C4-2B (cell line): ENCODE results near the gene ATAD2B.

Experiments used
- H3K27ac ChIP-seq: fragments of 450-650 bp; 2 replicates; pipeline ENCODE4 v1.5.1; 2017
- ZFX ChIP-seq: fragments of 450-650 bp; IDR thresholded peaks from 2 replicates; pipeline ENCODE4 v1.6.1; 2017
- TF ChIP-seq, protein P1 (sequence below): fragments of 450-650 bp; conservative IDR thresholded peaks from 2 replicates; pipeline ENCODE4 v1.5.1; 2017; ENCODE audit warnings: mild to moderate bottlenecking

Gene ATAD2B

GRCh38 chr2:23826771-23827170 is 100.2 kb downstream of the ATAD2B start:
- TF ChIP-seq ZFX: no peak
- TF ChIP-seq, protein P1, sequence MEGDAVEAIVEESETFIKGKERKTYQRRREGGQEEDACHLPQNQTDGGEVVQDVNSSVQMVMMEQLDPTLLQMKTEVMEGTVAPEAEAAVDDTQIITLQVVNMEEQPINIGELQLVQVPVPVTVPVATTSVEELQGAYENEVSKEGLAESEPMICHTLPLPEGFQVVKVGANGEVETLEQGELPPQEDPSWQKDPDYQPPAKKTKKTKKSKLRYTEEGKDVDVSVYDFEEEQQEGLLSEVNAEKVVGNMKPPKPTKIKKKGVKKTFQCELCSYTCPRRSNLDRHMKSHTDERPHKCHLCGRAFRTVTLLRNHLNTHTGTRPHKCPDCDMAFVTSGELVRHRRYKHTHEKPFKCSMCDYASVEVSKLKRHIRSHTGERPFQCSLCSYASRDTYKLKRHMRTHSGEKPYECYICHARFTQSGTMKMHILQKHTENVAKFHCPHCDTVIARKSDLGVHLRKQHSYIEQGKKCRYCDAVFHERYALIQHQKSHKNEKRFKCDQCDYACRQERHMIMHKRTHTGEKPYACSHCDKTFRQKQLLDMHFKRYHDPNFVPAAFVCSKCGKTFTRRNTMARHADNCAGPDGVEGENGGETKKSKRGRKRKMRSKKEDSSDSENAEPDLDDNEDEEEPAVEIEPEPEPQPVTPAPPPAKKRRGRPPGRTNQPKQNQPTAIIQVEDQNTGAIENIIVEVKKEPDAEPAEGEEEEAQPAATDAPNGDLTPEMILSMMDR: no peak
- no peak overlapping the region for H3K27ac ChIP-seq

GRCh38 chr2:23826040-23826439 is 100.9 kb downstream of the ATAD2B start:
- TF ChIP-seq, protein P1: no peak
- no peak for TF ChIP-seq ZFX
- no peak overlapping the region for H3K27ac ChIP-seq

DNA sequence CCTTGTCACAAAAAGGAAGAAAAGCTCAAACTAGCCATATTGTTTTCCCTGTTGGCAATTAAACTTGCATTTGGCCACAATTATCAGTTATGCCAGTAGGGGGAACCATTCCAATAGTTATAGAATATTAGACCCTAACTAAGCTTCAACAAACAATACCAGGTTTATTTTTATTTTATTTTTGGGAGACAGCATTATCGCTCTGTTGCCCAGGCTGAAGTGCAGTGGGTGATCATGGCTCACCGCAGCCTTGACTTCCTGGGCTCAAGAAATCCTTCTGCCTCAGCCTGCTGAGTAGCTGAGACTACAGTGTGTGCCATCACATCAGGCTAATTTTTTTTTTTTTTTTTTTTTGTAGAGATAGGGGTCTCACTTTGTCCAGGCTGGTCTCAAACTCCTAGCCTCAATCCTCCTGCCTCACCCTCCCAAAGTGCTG is 102.1 kb downstream of the ATAD2B start:
- no peak overlapping the region for H3K27ac ChIP-seq
- TF ChIP-seq ZFX: no peak
- TF ChIP-seq, protein P1: peak; percentile 81

DNA sequence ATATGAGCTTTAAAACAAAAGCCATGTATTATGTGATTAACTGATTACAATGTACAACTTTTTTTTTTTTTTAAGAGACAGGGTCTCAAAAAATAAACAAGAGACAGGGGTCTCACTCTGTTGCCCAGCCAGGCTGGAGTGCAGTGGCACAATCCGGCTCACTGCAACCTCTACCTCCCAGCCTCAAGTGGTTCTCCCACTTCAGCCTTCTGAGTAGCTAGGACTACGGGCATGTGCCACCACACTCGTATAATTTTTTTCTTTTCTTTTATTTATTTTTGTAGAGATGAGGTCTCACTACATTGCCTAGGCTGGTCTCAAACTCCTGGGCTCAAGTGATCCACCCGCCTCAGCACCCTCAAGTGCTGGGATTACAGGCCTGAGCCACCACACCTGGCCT is 103.1 kb downstream of the ATAD2B start:
- no peak for TF ChIP-seq ZFX
- TF ChIP-seq, protein P1: no peak
- H3K27ac ChIP-seq: no peak overlapping the region

DNA sequence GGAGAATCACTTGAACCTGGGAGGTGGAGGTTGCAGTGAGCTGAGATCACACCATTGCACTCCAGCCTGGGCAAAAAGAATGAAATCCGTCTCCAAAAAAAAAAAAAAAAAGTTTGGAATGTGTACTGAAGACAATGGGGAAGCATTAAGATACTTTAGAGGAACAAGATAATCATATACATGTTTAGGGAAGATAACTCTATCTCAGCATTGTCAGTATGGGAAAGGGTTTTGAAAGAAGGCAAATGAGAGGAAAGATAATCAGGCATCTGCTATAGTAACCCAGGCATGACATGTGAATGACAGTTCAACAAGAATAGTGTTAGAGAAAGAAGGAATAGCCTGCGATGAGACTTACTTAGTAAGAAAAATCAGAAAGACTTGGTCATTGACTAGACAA is 112.0 kb downstream of the ATAD2B start:
- TF ChIP-seq, protein P1: no peak
- no peak for TF ChIP-seq ZFX
- H3K27ac ChIP-seq: no peak overlapping the region

DNA sequence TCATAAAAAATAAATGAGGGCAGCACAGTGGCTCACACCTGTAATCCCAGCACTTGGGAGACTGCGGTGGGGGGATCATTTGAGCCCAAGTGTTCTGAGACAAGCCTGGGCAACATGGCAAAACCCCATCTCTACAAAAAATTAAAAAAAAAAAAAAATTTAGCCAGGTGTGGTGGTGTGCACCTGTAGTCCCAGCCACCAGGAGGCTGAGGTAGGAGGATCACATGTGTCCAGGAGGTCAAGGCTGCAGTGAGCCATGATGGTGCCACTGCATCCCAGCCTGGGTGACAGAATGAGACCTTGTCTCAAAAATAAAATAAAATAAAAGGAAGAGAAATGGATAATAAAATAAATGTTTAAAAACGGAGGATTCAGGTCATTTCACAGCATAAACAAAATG is 113.5 kb downstream of the ATAD2B start:
- TF ChIP-seq, protein P1: no peak
- no peak for TF ChIP-seq ZFX

DNA sequence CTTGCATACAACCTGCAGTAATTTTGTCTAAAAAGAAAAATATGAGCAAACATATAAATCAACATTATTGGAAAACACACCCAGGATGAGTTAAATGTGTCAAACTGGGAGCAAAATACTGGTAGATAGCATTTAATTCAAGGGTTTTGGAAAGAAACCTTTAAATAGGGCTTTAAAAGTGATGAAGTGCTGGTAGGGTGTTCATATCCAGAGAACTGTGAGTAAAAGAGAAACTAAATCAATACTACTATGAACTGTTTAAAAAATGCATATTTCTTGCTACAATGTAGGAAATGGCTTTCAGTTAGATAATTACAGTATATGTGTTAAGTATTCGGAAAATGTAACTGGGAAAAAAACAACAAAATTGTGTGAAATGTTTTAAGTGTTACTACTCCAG is 117.8 kb downstream of the ATAD2B start:
- no peak for TF ChIP-seq ZFX
- TF ChIP-seq, protein P1: no peak

More for the DNA sequence above, 113.5 kb downstream of the ATAD2B start:
- no peak overlapping the region for H3K27ac ChIP-seq

More for the DNA sequence above, 117.8 kb downstream of the ATAD2B start:
- H3K27ac ChIP-seq: no peak overlapping the region
